HepG2 (cell line): Measurements from ENCODE around the gene NAV2. TPM values are rescaled to one million over a fixed set of nuclear protein-coding genes. Genes with fewer than 3 reads are reported as not detected.
A peak's percentile ranks its signal among the peaks of the same experiment; 100 is the strongest.

ENCODE experiments used
- ARID4A ChIP-seq: sonication (generic); formaldehyde crosslinking; IDR thresholded peaks from 2 replicates; pipeline ENCODE4 v1.5.0; 2020; ENCODE audit warnings: mild to moderate bottlenecking, missing genetic modification reagents, borderline replicate concordance
- CREB1 ChIP-seq, 2 experiments: fragments of 450-650 bp in 1 of 2; IDR thresholded peaks; 2 replicates each; pipeline ENCODE4 v1.6.1; 2016 to 2017; ENCODE audit warnings: control low read depth in 1 of 2, mild to moderate bottlenecking in 1 of 2, missing compliant biosample characterization in 1 of 2, missing genetic modification characterization in 1 of 2
- KLF11 ChIP-seq: IDR thresholded peaks from 2 replicates; pipeline ENCODE4 v1.6.1; 2016; ENCODE audit warnings: missing compliant biosample characterization
- KLF15 ChIP-seq: sonication (generic); formaldehyde crosslinking; IDR thresholded peaks from 2 replicates; pipeline ENCODE4 v1.8.1; 2023; ENCODE audit warnings: borderline replicate concordance, mild to moderate bottlenecking, inconsistent platforms, missing genetic modification reagents, mixed read lengths
- MAF1 ChIP-seq: sonication (generic); formaldehyde crosslinking; IDR thresholded peaks from 2 replicates; pipeline ENCODE4 v1.5.0; 2020; ENCODE audit warnings: missing genetic modification reagents, borderline replicate concordance
- NAIF1 ChIP-seq: sonication (generic); formaldehyde crosslinking; IDR thresholded peaks from 2 replicates; pipeline ENCODE4 v1.5.0; 2020; ENCODE audit warnings: mild to moderate bottlenecking, missing genetic modification reagents, borderline replicate concordance
- NFIC ChIP-seq: IDR thresholded peaks from 2 replicates; pipeline ENCODE4 v1.6.1; 2012; ENCODE audit warnings: mild to moderate bottlenecking, low read length, inconsistent platforms
- PAXIP1 ChIP-seq: sonication (generic); formaldehyde crosslinking; conservative IDR thresholded peaks from 2 replicates; pipeline ENCODE4 v1.4.0; 2020; ENCODE audit warnings: mild to moderate bottlenecking, missing genetic modification reagents, moderate library complexity
- SP140L ChIP-seq: sonication (generic); formaldehyde crosslinking; IDR thresholded peaks from 2 replicates; pipeline ENCODE4 v1.4.0; 2020; ENCODE audit warnings: missing genetic modification reagents, borderline replicate concordance
- TFE3 ChIP-seq: IDR thresholded peaks from 2 replicates; pipeline ENCODE4 v1.6.1; 2016
- TRIM24 ChIP-seq: sonication (generic); formaldehyde crosslinking; IDR thresholded peaks from 2 replicates; pipeline ENCODE4 v1.8.0; 2022; ENCODE audit warnings: mild to moderate bottlenecking, missing genetic modification reagents
- WIZ ChIP-seq: sonication (generic); formaldehyde crosslinking; IDR thresholded peaks from 2 replicates; pipeline ENCODE4 v1.5.1; 2020; ENCODE audit warnings: mild to moderate bottlenecking, missing genetic modification reagents
- ZNF207 ChIP-seq: fragments of 450-650 bp; IDR thresholded peaks from 2 replicates; pipeline ENCODE4 v1.6.1; 2016; ENCODE audit warnings: antibody characterized with exemption, borderline replicate concordance
- ZNF430 ChIP-seq: sonication (generic); formaldehyde crosslinking; IDR thresholded peaks from 2 replicates; pipeline ENCODE4 v1.9.0; 2021; ENCODE audit warnings: mild to moderate bottlenecking, missing genetic modification reagents
- ZNF546 ChIP-seq: sonication (generic); formaldehyde crosslinking; conservative IDR thresholded peaks from 2 replicates; pipeline ENCODE4 v1.8.1; 2023; ENCODE audit warnings: mild to moderate bottlenecking, missing genetic modification reagents
- ZNF563 ChIP-seq: sonication (generic); formaldehyde crosslinking; IDR thresholded peaks from 2 replicates; pipeline ENCODE4 v1.8.0; 2022; ENCODE audit warnings: mild to moderate bottlenecking, moderate library complexity, missing genetic modification reagents
- ZNF780A ChIP-seq: sonication (generic); formaldehyde crosslinking; IDR thresholded peaks from 2 replicates; pipeline ENCODE4 v1.8.0; 2022; ENCODE audit warnings: mild to moderate bottlenecking, missing genetic modification reagents, moderate library complexity
- ZNF83 ChIP-seq: sonication (generic); formaldehyde crosslinking; IDR thresholded peaks from 2 replicates; pipeline ENCODE4 v1.4.0; 2020; ENCODE audit warnings: missing genetic modification reagents, mild to moderate bottlenecking, borderline replicate concordance
- ZSCAN9 ChIP-seq: IDR thresholded peaks from 2 replicates; pipeline ENCODE4 v1.6.1; 2016; ENCODE audit warnings: borderline replicate concordance
- polyA plus RNA-seq, 8 experiments: library from polyadenylated mRNA; depleted of rRNA in 3 of 8; stranded (reverse) in 7 of 8; unstranded in 1 of 8; fragments of >200 nt; fragmentation: Illumina TruSeq in 4 of 8; extraction: Trizol in 4 of 8; gene quantifications; 2 replicates each; pipeline versions ENCODE4 v1.2.1 to v1.2.3, GENCODE V29; 2011 to 2016; ENCODE audit warnings: low read depth in 4 of 8, missing spikeins in 1 of 8, mixed read lengths in 1 of 8; ENCODE audit not compliant: insufficient read depth in 1 of 8
- total RNA-seq, 5 experiments: library from RNA; depleted of rRNA; stranded (reverse); fragments of >200 nt; fragmentation: Illumina TruSeq; extraction: Trizol; gene quantifications; 2 replicates each; pipeline ENCODE4 v1.2.3, GENCODE V29; 2016; ENCODE audit warnings: low read depth in 1 of 5
- TF ChIP-seq, protein P1 (sequence below): sonication (generic); formaldehyde crosslinking; IDR thresholded peaks from 2 replicates; pipeline ENCODE4 v1.4.0; 2020; ENCODE audit warnings: missing genetic modification reagents; ENCODE audit errors: not compliant biosample characterization

The NAV2 gene
- total and polyA plus RNA-seq, 2 of the 13 experiments (the other 11 are each of a cell fraction or from before 2014, with no cell fraction given): 9.3 to 34.6 TPM

DNA sequence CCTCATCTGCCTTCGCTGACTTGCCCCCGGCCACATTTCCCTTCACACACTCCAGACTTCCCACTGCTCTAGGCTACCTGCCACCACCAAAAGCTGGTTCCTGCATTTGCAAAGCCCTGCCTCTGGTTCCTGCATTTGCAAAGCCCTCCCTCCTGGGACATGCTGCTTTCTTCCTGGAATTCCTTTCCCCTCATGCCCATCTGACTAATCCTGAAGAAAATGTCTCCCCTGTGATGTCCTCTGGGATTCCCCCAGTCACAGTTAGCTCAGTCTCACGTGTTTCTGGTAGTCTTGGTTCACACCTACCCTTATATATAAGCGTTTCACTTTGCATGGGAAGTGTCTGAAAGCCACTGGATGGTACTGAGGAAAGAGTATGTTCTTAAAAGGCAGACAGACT, 240.7 kb downstream of the NAV2 start (continued):
- TF ChIP-seq KLF15 (CRISPR knock-in tag) (no peak), KLF11 (no peak), SP140L (CRISPR knock-in tag) (0 out of 2 replicates have a peak, but pooled peaks have one; percentile 31), ZNF546 (CRISPR knock-in tag) (0 out of 2 replicates have a peak, but pooled peaks have one; percentile 25), ZNF780A (CRISPR knock-in tag) (no peak), ARID4A (no peak), WIZ (0 out of 2 replicates have a peak, but pooled peaks have one; percentile 8), NAIF1 (CRISPR knock-in tag) (no peak), NFIC (no peak), TRIM24 (0 out of 2 replicates have a peak, but pooled peaks have one; percentile 23), MAF1 (CRISPR knock-in tag) (no peak), ZSCAN9 (CRISPR knock-in tag) (no peak), TFE3 (no peak), ZNF563 (CRISPR knock-in tag) (no peak), ZNF207 (no peak), ZNF83 (no peak), PAXIP1 (CRISPR knock-in tag) (no peak), CREB1 (IDR thresholded peaks at IDR 0.05) (no peak), CREB1 (CRISPR knock-in tag; IDR thresholded peaks at IDR 0.05) (no peak), ZNF430 (0 out of 2 replicates have a peak, but pooled peaks have one; percentile 39)
- TF ChIP-seq, protein P1, sequence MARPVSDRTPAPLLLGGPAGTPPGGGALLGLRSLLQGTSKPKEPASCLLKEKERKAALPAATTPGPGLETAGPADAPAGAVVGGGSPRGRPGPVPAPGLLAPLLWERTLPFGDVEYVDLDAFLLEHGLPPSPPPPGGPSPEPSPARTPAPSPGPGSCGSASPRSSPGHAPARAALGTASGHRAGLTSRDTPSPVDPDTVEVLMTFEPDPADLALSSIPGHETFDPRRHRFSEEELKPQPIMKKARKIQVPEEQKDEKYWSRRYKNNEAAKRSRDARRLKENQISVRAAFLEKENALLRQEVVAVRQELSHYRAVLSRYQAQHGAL (CRISPR knock-in tag): no peak
